AG09309 (cell line): Measurements from ENCODE around the gene ESM1.
A peak's percentile ranks its signal among the peaks of the same experiment; 100 is the strongest.

Source experiments
- DNase-seq: peaks from one replicate; pipeline ENCODE4 v3.0.0-alpha.2; 2010; ENCODE audit warnings: low read depth
- H3K4me3 ChIP-seq: 2 replicates; pipeline ENCODE4 v1.5.1; 2011; ENCODE audit warnings: mild to moderate bottlenecking, low read depth, low read length, moderate library complexity; ENCODE audit not compliant: control insufficient read depth
- TF ChIP-seq, protein P1 (sequence below): IDR thresholded peaks from 2 replicates; pipeline ENCODE4 v1.5.1; 2011; ENCODE audit warnings: mild to moderate bottlenecking, low read depth, low read length, inconsistent platforms; ENCODE audit not compliant: insufficient read depth, control insufficient read depth; ENCODE audit errors: missing control alignments

ESM1 gene

DNA sequence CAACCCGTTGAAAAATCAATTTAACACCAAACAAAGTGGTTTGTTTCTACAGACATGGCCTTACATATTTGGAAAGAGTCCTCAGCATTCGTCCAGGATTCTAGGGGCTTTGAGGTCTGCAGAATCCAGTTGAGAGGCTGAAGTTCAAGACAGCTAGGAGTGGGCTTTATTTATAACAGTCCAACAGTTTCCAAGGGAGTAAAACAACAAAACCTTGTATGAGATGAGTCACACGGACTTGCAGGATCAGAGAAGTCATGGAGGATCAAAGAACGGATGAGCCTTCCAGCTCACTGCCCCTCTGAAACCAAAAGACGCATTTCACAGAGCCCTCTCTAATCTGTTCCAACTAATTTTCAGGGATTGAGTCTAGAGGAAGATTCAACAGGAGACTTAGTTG, 11.1 kb upstream of the ESM1 start:
- no peak overlapping the region for H3K4me3 ChIP-seq
- TF ChIP-seq, protein P1, sequence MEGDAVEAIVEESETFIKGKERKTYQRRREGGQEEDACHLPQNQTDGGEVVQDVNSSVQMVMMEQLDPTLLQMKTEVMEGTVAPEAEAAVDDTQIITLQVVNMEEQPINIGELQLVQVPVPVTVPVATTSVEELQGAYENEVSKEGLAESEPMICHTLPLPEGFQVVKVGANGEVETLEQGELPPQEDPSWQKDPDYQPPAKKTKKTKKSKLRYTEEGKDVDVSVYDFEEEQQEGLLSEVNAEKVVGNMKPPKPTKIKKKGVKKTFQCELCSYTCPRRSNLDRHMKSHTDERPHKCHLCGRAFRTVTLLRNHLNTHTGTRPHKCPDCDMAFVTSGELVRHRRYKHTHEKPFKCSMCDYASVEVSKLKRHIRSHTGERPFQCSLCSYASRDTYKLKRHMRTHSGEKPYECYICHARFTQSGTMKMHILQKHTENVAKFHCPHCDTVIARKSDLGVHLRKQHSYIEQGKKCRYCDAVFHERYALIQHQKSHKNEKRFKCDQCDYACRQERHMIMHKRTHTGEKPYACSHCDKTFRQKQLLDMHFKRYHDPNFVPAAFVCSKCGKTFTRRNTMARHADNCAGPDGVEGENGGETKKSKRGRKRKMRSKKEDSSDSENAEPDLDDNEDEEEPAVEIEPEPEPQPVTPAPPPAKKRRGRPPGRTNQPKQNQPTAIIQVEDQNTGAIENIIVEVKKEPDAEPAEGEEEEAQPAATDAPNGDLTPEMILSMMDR, result no peak
- DNase-seq, result no peak

DNA sequence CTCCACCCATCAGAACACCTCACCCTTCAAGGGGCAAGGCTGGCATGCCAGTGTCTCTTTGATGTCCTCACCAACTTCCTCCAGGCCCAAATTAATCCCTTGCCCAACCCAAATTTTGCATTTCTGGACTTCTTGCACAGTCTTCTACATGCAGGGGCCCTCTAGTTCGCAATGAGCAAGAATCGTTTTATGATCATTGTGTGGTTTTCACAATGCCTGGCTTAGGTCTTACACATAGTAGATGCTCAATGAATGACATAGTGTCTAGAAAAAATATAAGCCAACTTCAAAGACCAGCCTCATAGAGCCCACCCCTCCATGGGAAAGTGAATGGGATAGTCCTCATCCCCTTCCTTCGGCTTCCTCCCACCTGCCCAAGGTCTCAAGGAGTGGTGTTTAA, 9.8 kb upstream of the ESM1 start:
- TF ChIP-seq, protein P1, result no peak
- no peak overlapping the region for H3K4me3 ChIP-seq
- no peak for DNase-seq

- TF ChIP-seq, protein P1, result no peak
- H3K4me3 ChIP-seq, result no peak overlapping the region
- DNase-seq, result no peak
Observed at GRCh38 chr5:54994628-54995027, 9.2 kb upstream of the ESM1 start.

- no peak overlapping the region for H3K4me3 ChIP-seq
- TF ChIP-seq, protein P1, result no peak
- no peak for DNase-seq
Observed at GRCh38 chr5:54993318-54993717, 7.9 kb upstream of the ESM1 start.

DNA sequence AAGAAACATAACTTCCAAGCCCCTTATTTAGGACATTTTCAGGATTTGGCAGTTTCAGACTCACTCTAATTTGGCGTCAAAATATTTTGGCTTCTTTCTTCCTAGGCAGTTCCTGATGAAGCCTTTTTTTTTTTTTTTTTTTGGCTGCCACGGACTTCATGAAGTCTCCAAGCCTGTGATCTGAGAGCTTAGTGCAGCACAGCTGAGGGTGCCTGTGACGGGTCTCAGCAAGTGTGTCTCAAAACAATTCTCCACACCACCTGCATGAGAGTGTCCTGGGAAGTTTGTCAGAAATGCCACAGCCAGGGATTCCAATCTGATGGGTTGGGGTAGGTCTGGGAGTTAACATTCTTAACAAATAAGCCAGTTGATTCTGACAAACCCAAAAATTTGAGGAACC, 6.0 kb upstream of the ESM1 start:
- DNase-seq, result no peak
- no peak overlapping the region for H3K4me3 ChIP-seq
- TF ChIP-seq, protein P1, result no peak

DNA sequence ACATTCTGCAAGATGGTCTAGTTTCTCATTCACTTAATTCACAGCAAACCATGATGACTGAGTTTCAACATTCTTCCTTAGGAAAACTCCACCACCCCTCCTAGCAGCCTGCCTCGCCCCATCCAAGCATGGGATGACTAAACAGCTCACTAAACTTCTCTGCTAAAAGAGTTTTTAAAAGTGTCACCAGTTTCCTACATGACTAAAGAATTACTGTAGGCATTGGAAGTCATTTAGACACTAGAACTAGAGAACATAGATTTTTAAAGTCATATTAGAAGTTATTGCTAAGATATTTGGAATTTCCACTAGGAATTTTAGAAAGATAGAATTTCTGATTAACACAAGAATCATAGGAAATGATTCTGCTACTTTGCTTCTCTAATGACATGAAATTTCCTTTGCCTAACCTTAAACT, 5.5 kb upstream of the ESM1 start:
- TF ChIP-seq, protein P1, result no peak
- DNase-seq, result peak; percentile 59
- H3K4me3 ChIP-seq, result no peak overlapping the region

GRCh38 chr5:54988817-54989216, 3.4 kb upstream of the ESM1 start:
- DNase-seq, result no peak
- no peak overlapping the region for H3K4me3 ChIP-seq
- TF ChIP-seq, protein P1, result no peak
